GM23338 (cell line): ENCODE results near the gene GPR176. TPM values are rescaled to one million over a fixed set of nuclear protein-coding genes. Genes with fewer than 3 reads are reported as not detected.

Experiments
- ATAC-seq: fragments of 200-7000 bp; cut with Tn5 transposase; 3 replicates; pipeline ENCODE4 v1.9.1; 2020
- DNase-seq: peaks from one replicate; pipeline ENCODE4 v3.0.0-alpha.2; 2015; ENCODE audit warnings: low spot score
- H2AFZ ChIP-seq: fragments of 200-600 bp; sonication (generic); 2 replicates; pipeline ENCODE4 v1.8.0; 2016; ENCODE audit warnings: antibody characterized with exemption, mild to moderate bottlenecking, moderate library complexity
- H3F3A ChIP-seq: fragments of 200-600 bp; sonication (generic); replicated peaks from 2 replicates; pipeline ENCODE4 v1.8.0; 2017; ENCODE audit warnings: antibody characterized with exemption, mixed run types, low read depth
- H3K27ac ChIP-seq: fragments of 200-600 bp; sonication (generic); 2 replicates; pipeline ENCODE4 v1.6.1; 2016; ENCODE audit warnings: low read depth
- H3K27me3 ChIP-seq: fragments of 200-600 bp; sonication (generic); 2 replicates; pipeline ENCODE4 v1.8.0; 2016; ENCODE audit warnings: mild to moderate bottlenecking, mixed run types, moderate library complexity; ENCODE audit not compliant: insufficient read depth
- H3K36me3 ChIP-seq: fragments of 200-600 bp; sonication (generic); 2 replicates; pipeline ENCODE4 v1.8.0; 2016; ENCODE audit warnings: mild to moderate bottlenecking; ENCODE audit not compliant: insufficient read depth
- H3K4me1 ChIP-seq: fragments of 200-600 bp; sonication (generic); 2 replicates; pipeline ENCODE4 v1.8.0; 2016; ENCODE audit warnings: mild to moderate bottlenecking, moderate library complexity; ENCODE audit not compliant: insufficient read depth
- H3K4me2 ChIP-seq: fragments of 200-600 bp; sonication (generic); 2 replicates; pipeline ENCODE4 v1.7.1; 2017; ENCODE audit warnings: mixed run types
- H3K4me3 ChIP-seq: fragments of 200-600 bp; sonication (generic); 2 replicates; pipeline ENCODE4 v1.6.1; 2016; ENCODE audit warnings: mixed run types
- H3K79me2 ChIP-seq: fragments of 200-600 bp; sonication (generic); replicated peaks from 2 replicates; pipeline ENCODE4 v1.8.0; 2017; ENCODE audit warnings: mild to moderate bottlenecking; ENCODE audit not compliant: insufficient read depth
- H3K9me2 ChIP-seq: fragments of 200-600 bp; sonication (generic); 2 replicates; pipeline ENCODE4 v1.8.0; 2017; ENCODE audit not compliant: insufficient read depth
- H4K20me1 ChIP-seq: fragments of 200-600 bp; sonication (generic); replicated peaks from 2 replicates; pipeline ENCODE4 v1.8.0; 2017; ENCODE audit warnings: mild to moderate bottlenecking; ENCODE audit not compliant: insufficient read depth
- H3K27ac Mint-ChIP-seq: 2 replicates; pipeline ENCODE4 v1.8.0; 2020; ENCODE audit warnings: inconsistent platforms, mild to moderate bottlenecking, moderate library complexity, mixed read lengths
- H3K27me3 Mint-ChIP-seq: 3 replicates; pipeline ENCODE4 v1.8.0; 2022; ENCODE audit warnings: low read depth, mild to moderate bottlenecking, moderate library complexity, mixed read lengths, inconsistent platforms; ENCODE audit not compliant: insufficient read depth, poor library complexity
- H3K36me3 Mint-ChIP-seq: 3 replicates; pipeline ENCODE4 v1.8.0; 2021; ENCODE audit warnings: low read depth, mild to moderate bottlenecking, inconsistent platforms, moderate library complexity, mixed read lengths
- H3K4me1 Mint-ChIP-seq: 3 replicates; pipeline ENCODE4 v1.8.0; 2020; ENCODE audit warnings: mild to moderate bottlenecking, inconsistent platforms, mixed read lengths
- H3K4me3 Mint-ChIP-seq: 3 replicates; pipeline ENCODE4 v1.8.0; 2021; ENCODE audit warnings: moderate library complexity, mild to moderate bottlenecking, inconsistent platforms, mixed read lengths
- H3K9me3 Mint-ChIP-seq: 3 replicates; pipeline ENCODE4 v1.8.0; 2020; ENCODE audit warnings: moderate library complexity, mild to moderate bottlenecking, inconsistent platforms, mixed read lengths
- CREB1 ChIP-seq: fragments of 250-450 bp; sonication (Bioruptor Pico); IDR thresholded peaks from 2 replicates; pipeline ENCODE4 v1.5.0; 2020; ENCODE audit warnings: low read depth, mild to moderate bottlenecking, moderate library complexity
- CTCF ChIP-seq, 2 experiments: fragments of 200-600 bp in 1 of 2; sonication (generic) in 1 of 2; conservative IDR thresholded peaks; 2 replicates each; pipeline versions ENCODE4 v1.5.1 to v1.6.1; 2016 to 2017; ENCODE audit warnings: antibody characterized with exemption in 2 of 2, low read depth in 2 of 2, mild to moderate bottlenecking in 2 of 2, moderate library complexity in 1 of 2
- ETS1 ChIP-seq: IDR thresholded peaks from 2 replicates; pipeline ENCODE4 v1.6.1; 2016; ENCODE audit warnings: antibody characterized with exemption
- EZH2 ChIP-seq: fragments of 200-600 bp; sonication (generic); IDR thresholded peaks from one replicate; pipeline ENCODE4 v1.8.0; 2017; ENCODE audit warnings: antibody characterized with exemption, mild to moderate bottlenecking, low read depth; ENCODE audit not compliant: unreplicated experiment
- EZH2phosphoT487 ChIP-seq: fragments of 200-600 bp; sonication (generic); IDR thresholded peaks from one replicate; pipeline ENCODE4 v1.8.1; 2018; ENCODE audit warnings: antibody characterized with exemption; ENCODE audit not compliant: unreplicated experiment
- JUNB ChIP-seq: IDR thresholded peaks from one replicate; pipeline ENCODE4 v1.6.1; 2016; ENCODE audit warnings: antibody characterized with exemption; ENCODE audit not compliant: unreplicated experiment
- NANOG ChIP-seq: IDR thresholded peaks from 2 replicates; pipeline ENCODE4 v1.6.1; 2016; ENCODE audit warnings: antibody characterized with exemption, borderline replicate concordance
- POLR2AphosphoS5 ChIP-seq: IDR thresholded peaks from 2 replicates; pipeline ENCODE4 v1.6.1; 2016; ENCODE audit warnings: antibody characterized with exemption, low read depth
- REST ChIP-seq: IDR thresholded peaks from one replicate; pipeline ENCODE4 v1.6.1; 2018; ENCODE audit warnings: antibody characterized with exemption; ENCODE audit not compliant: unreplicated experiment
- STAT1 ChIP-seq: IDR thresholded peaks from one replicate; pipeline ENCODE4 v1.6.1; 2016; ENCODE audit warnings: antibody characterized with exemption; ENCODE audit not compliant: unreplicated experiment
- ZNF114 ChIP-seq: fragments of 250-450 bp; sonication (Bioruptor Pico); IDR thresholded peaks from 2 replicates; pipeline ENCODE4 v1.5.0; 2020; ENCODE audit warnings: mild to moderate bottlenecking, moderate library complexity
- ZNF331 ChIP-seq: fragments of 250-450 bp; sonication (Bioruptor Pico); IDR thresholded peaks from 2 replicates; pipeline ENCODE4 v1.5.0; 2020; ENCODE audit warnings: low read depth, mild to moderate bottlenecking, moderate library complexity
- ZNF462 ChIP-seq: fragments of 250-450 bp; sonication (Bioruptor Pico); IDR thresholded peaks from 2 replicates; pipeline ENCODE4 v1.5.0; 2020; ENCODE audit warnings: mild to moderate bottlenecking, moderate library complexity
- polyA plus RNA-seq: library from polyadenylated mRNA; unstranded; fragments of >200 nt; fragmentation: Nextera tagmentation; extraction: Ambion mirVana; gene quantifications from 2 replicates; pipeline ENCODE4 v1.2.1, GENCODE V29; 2016
- total RNA-seq: library from RNA; depleted of rRNA; stranded (reverse); fragments of >200 nt; shearing (Covaris generic); gene quantifications from 2 replicates; pipeline ENCODE4 v1.2.3, GENCODE V29; 2014

GPR176 gene
- total and polyA plus RNA-seq, 2 experiments from 2014 or later = 60.0 to 248 TPM

GRCh38 chr15:39846108-39846507, 74.0 kb downstream of the GPR176 start:
- H3K4me3 Mint-ChIP-seq = no peak overlapping the region
- Histone ChIP-seq H2AFZ (no peak overlapping the region), H3F3A (peaks cover 5% of the 10 kb centered on the region), H3K79me2 (peaks cover 100% of the 10 kb centered on the region), H3K36me3 (no peaks in the 10 kb centered on the region), H3K27me3 (no peaks in the 10 kb centered on the region), H3K27ac (0 out of 2 replicates have a peak overlapping the region, but pooled peaks have one; percentile 10), H3K4me1 (peaks cover 64% of the 10 kb centered on the region), H3K4me3 (no peak overlapping the region), H3K4me2 (no peak overlapping the region), H4K20me1 (peaks cover 30% of the 10 kb centered on the region), H3K9me2 (no peaks in the 10 kb centered on the region)
- H3K4me1 Mint-ChIP-seq = peaks cover 71% of the 10 kb centered on the region
- H3K27ac Mint-ChIP-seq = no peak overlapping the region
- DNase-seq (no peak), ATAC-seq (no peak)
- H3K27me3 Mint-ChIP-seq = peaks cover 2% of the 10 kb centered on the region
- peaks cover 25% of the 10 kb centered on the region for H3K36me3 Mint-ChIP-seq
- TF ChIP-seq ZNF331 (CRISPR knock-in tag) (no peak), POLR2AphosphoS5 (no peak), CREB1 (CRISPR knock-in tag) (no peak), NANOG (no peak), ZNF462 (CRISPR knock-in tag) (no peak), CTCF (conservative IDR thresholded peaks at IDR 0.05; ENCODE audit: low read depth in 2 of 2) (no peak), EZH2phosphoT487 (no peak), EZH2 (no peak), ETS1 (no peak), REST (no peak), JUNB (no peak), STAT1 (no peak), ZNF114 (no peak)
- peaks cover 4% of the 10 kb centered on the region; the same call in 1 of the 3 replicates for H3K9me3 Mint-ChIP-seq
